SK-N-SH (cell line): ENCODE results near the gene SYNPO2.

Source experiments
- CHD2 ChIP-seq: fragments of 150-350 bp; IDR thresholded peaks from 2 replicates; pipeline ENCODE4 v1.6.1; 2018; ENCODE audit warnings: low read length; ENCODE audit not compliant: partially characterized antibody
- CTCF ChIP-seq: fragments of 200-600 bp; sonication (generic); IDR thresholded peaks from 2 replicates; pipeline ENCODE4 v1.6.1; 2017; ENCODE audit warnings: antibody characterized with exemption, mild to moderate bottlenecking, moderate library complexity
- ELF1 ChIP-seq: IDR thresholded peaks from 2 replicates; pipeline ENCODE4 v1.4.0; 2012
- EP300 ChIP-seq, 2 experiments: IDR thresholded peaks; 2 replicates each; pipeline versions ENCODE4 v1.4.0 to v1.6.1; 2012; ENCODE audit warnings: borderline replicate concordance in 1 of 2, low read depth in 1 of 2, low read length in 1 of 2
- FOSL2 ChIP-seq: IDR thresholded peaks from 2 replicates; pipeline ENCODE4 v1.4.0; 2012; ENCODE audit warnings: low read depth, mild to moderate bottlenecking, moderate library complexity, borderline replicate concordance
- GABPA ChIP-seq: IDR thresholded peaks from 2 replicates; pipeline ENCODE4 v1.4.0; 2012; ENCODE audit warnings: low read depth, mild to moderate bottlenecking
- NRF1 ChIP-seq: IDR thresholded peaks from 2 replicates; pipeline ENCODE4 v1.6.1; 2012; ENCODE audit warnings: low read depth, mild to moderate bottlenecking, low read length
- RAD21 ChIP-seq: IDR thresholded peaks from 2 replicates; pipeline ENCODE4 v1.6.1; 2012; ENCODE audit warnings: mild to moderate bottlenecking, low read length
- REST ChIP-seq: IDR thresholded peaks from 2 replicates; pipeline ENCODE4 v1.6.1; 2012; ENCODE audit warnings: mild to moderate bottlenecking, low read depth, low read length, moderate library complexity
- SMC3 ChIP-seq: IDR thresholded peaks from 2 replicates; pipeline ENCODE4 v1.6.1; 2012; ENCODE audit warnings: low read depth, low read length, improper control_type of control experiment
- TAF1 ChIP-seq: IDR thresholded peaks from 2 replicates; pipeline ENCODE4 v1.6.1; 2012; ENCODE audit warnings: low read depth, mild to moderate bottlenecking, low read length, moderate library complexity, borderline replicate concordance
- YY1 ChIP-seq: IDR thresholded peaks from 2 replicates; pipeline ENCODE4 v1.4.0; 2012; ENCODE audit warnings: low read depth, mild to moderate bottlenecking
- TF ChIP-seq, protein P1 (sequence below): IDR thresholded peaks from 2 replicates; pipeline ENCODE4; 2012
- TF ChIP-seq, protein P2 (sequence below): IDR thresholded peaks from 2 replicates; pipeline ENCODE4 v1.4.0; 2012; ENCODE audit warnings: low read depth

DNA sequence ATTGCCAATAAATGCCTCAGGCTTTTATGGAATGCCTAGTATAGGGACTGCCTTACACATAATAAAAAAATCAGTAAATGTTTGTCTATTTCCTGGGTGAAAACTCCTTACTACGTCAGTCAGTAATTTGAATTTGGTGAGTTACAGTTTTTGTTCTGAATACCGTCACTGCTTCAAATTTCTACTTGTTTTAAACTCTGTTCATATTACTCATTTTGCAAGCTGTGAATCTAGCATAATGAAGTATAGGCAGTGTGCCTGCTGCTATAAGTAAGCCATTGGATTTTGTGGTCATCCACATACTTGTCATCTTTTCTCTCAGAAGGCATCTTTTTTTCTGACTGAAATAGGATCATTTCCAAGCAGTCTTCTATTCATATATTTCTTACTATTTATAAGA lies 43.1 kb downstream of the SYNPO2 start:
- no peak for TF ChIP-seq CTCF
- TF ChIP-seq YY1: no peak
- TF ChIP-seq TAF1: no peak
- TF ChIP-seq CHD2: no peak
- no peak for TF ChIP-seq RAD21
- no peak for TF ChIP-seq GABPA
- TF ChIP-seq SMC3: no peak
- no peak for TF ChIP-seq REST
- TF ChIP-seq, protein P1, sequence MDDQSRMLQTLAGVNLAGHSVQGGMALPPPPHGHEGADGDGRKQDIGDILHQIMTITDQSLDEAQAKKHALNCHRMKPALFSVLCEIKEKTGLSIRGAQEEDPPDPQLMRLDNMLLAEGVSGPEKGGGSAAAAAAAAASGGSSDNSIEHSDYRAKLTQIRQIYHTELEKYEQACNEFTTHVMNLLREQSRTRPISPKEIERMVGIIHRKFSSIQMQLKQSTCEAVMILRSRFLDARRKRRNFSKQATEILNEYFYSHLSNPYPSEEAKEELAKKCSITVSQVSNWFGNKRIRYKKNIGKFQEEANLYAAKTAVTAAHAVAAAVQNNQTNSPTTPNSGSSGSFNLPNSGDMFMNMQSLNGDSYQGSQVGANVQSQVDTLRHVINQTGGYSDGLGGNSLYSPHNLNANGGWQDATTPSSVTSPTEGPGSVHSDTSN: no peak
- TF ChIP-seq EP300 (IDR thresholded peaks at IDR 0.05; ENCODE audit: borderline replicate concordance in 1 of 2, low read depth in 1 of 2, low read length in 1 of 2): no peak
- TF ChIP-seq FOSL2: no peak
- TF ChIP-seq NRF1: no peak
- TF ChIP-seq, protein P2, sequence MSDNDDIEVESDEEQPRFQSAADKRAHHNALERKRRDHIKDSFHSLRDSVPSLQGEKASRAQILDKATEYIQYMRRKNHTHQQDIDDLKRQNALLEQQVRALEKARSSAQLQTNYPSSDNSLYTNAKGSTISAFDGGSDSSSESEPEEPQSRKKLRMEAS: no peak
- no peak for TF ChIP-seq ELF1
